Measurements from ENCODE around the gene DCBLD2. TPM values are rescaled to one million over a fixed set of nuclear protein-coding genes. Genes with fewer than 3 reads are reported as not detected.
"Not testable (repeated sequence)": the region's sequence is repeated elsewhere in the genome, so short reads cannot be mapped to it uniquely, and the experiment has no call there.

DCBLD2 gene
- total RNA-seq, 3 donors from 2014 or later = 9.6 to 34.8 (median 17.5) TPM

GRCh38 chr3:98884675-98885371 lies 16.7 kb downstream of the DCBLD2 start:
- no peaks in the 10 kb centered on the region for H3K4me1 ChIP-seq (ENCODE audit: low read depth)
- ATAC-seq = no peak
- DNase-seq = no peak
- intact Hi-C loops (cut with DNase I, micrococcal nuclease) = no loop called here
- no peak for TF ChIP-seq CTCF (IDR thresholded peaks at IDR 0.05)
- no peaks in the 10 kb centered on the region for H3K9me3 ChIP-seq
- H3K4me3 ChIP-seq = no peak overlapping the region
- H3K36me3 ChIP-seq (ENCODE audit: low read depth) = no peaks in the 10 kb centered on the region

DNA sequence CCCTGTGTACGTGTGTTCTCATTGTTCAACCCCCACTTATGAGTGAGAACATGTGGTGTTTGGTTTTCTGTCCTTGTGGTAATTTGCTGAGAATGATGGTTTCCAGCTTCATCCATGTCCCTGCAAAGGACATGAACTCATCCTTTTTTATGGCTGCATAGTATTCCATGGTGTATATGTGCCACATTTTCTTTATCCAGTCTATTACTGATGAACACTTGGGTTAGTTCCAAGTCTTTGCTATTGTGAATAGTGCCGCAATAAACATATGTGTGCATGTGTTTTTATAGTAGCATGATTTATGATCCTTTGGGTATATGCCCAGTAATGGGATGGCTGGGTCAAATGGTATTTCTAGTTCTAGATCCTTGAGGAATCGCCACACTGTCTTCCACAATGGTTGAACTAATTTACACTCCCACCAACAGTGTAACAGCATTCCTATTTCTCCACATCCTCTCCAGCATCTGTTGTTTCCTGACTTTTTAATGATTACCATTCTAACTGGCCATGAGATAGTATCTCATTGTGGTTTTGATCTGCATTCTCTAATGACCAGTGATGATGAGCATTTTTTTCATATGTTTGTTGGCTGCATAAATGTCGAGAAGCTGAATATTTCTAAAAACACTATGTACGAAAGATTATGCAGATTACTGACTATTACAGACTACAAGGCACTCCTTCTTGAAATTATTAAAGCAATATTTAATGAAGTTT lies 18.7 kb downstream of the DCBLD2 start:
- H3K9me3 ChIP-seq; intact Hi-C loops (cut with DNase I, micrococcal nuclease); DNase-seq; H3K36me3 ChIP-seq (ENCODE audit: low read depth); ATAC-seq; H3K4me3 ChIP-seq; H3K4me1 ChIP-seq (ENCODE audit: low read depth): not testable (repeated sequence)

DNA sequence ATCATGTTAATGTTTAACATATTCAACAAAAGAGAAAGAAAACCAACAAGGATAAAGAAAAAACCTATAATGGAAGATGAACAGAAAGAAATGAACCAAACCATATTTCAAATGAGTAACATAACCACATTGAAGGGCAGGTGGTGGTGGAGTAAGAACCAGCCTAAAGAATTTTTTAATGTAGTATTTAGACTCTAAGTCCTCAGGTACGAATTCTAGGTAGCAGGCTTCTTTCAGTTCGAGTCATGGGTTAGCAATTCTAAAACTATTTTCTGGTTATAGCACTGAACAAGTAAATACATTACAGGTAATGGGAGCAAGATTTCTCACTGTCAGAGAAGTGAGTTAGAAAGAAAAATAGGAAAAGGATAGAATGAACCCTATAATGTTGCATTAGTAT lies 24.4 kb downstream of the DCBLD2 start:
- no peaks in the 10 kb centered on the region for H3K36me3 ChIP-seq (ENCODE audit: low read depth)
- H3K4me3 ChIP-seq = no peak overlapping the region
- H3K4me1 ChIP-seq (ENCODE audit: low read depth) = no peaks in the 10 kb centered on the region
- TF ChIP-seq CTCF (IDR thresholded peaks at IDR 0.05) = no peak
- H3K9me3 ChIP-seq = no peaks in the 10 kb centered on the region
- ATAC-seq = no peak
- DNase-seq = no peak
- intact Hi-C loops (cut with DNase I, micrococcal nuclease) = no loop called here

GRCh38 chr3:98875535-98875934 lies 26.0 kb downstream of the DCBLD2 start:
- no peaks in the 10 kb centered on the region for H3K36me3 ChIP-seq (ENCODE audit: low read depth)
- H3K4me3 ChIP-seq = no peak overlapping the region
- TF ChIP-seq CTCF (IDR thresholded peaks at IDR 0.05) = no peak
- ATAC-seq (no peak), DNase-seq (no peak)
- intact Hi-C loops (cut with DNase I, micrococcal nuclease) = no loop called here
- no peaks in the 10 kb centered on the region for H3K9me3 ChIP-seq
- no peaks in the 10 kb centered on the region for H3K4me1 ChIP-seq (ENCODE audit: low read depth)

- DNase-seq (no peak), ATAC-seq (no peak)
- Histone ChIP-seq H3K4me1 (ENCODE audit: low read depth) (no peaks in the 10 kb centered on the region), H3K9me3 (no peaks in the 10 kb centered on the region), H3K4me3 (no peak overlapping the region), H3K36me3 (ENCODE audit: low read depth) (no peaks in the 10 kb centered on the region)
- intact Hi-C loops (cut with DNase I, micrococcal nuclease) = no loop called here
- TF ChIP-seq CTCF (IDR thresholded peaks at IDR 0.05) = no peak
These were observed 26.8 kb downstream of the DCBLD2 start for GRCh38 chr3:98874602-98875249.

DNA sequence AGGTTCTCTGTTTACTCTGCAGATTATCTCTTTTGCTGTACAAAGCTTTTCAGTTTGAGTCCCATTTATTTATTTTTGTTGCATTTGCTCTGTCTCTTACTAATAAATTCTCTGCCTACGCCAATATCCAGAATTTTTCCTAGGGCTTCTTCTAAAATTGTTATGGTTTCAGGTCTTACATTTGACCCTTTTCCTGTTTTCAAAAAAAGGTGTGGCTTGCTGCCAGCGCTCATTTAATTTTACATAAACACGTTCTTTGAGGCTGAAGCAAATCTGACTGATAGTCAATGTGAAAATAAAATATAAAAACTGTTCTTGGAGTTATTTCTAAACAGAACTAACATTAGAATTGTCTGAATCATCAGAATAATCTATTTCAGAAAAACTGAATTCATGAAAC lies 32.1 kb downstream of the DCBLD2 start:
- ATAC-seq (no peak), DNase-seq (no peak)
- no peak overlapping the region for H3K4me3 ChIP-seq
- H3K36me3 ChIP-seq (ENCODE audit: low read depth) = no peaks in the 10 kb centered on the region
- H3K4me1 ChIP-seq (ENCODE audit: low read depth) = no peaks in the 10 kb centered on the region
- TF ChIP-seq CTCF (IDR thresholded peaks at IDR 0.05) = no peak
- H3K9me3 ChIP-seq = peaks cover 5% of the 10 kb centered on the region
- intact Hi-C loops (cut with DNase I, micrococcal nuclease) = no loop called here

DNA sequence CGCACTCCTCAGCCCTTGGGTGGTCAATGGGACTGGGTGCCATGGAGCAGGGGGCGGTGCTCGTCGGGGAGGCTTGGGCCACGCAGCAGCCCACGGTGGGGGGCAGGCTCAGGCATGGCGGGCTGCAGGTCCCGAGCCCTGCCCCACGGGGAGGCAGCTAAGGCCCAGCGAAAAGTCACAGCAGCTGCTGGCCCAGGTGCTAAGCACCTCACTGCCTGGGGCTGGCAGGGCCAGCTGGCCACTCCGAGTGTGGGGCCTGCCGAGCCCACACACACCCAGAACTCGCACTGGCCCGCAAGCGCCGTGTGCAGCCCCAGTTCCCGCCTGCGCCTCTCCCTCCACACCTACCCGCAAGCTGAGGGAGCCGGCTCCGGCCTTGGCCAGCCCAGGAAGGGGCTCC lies 43.5 kb downstream of the DCBLD2 start:
- intact Hi-C loops (cut with DNase I, micrococcal nuclease); H3K36me3 ChIP-seq (ENCODE audit: low read depth); H3K4me3 ChIP-seq; H3K4me1 ChIP-seq (ENCODE audit: low read depth); ATAC-seq; DNase-seq: not testable (repeated sequence)
- peaks cover 12% of the 10 kb centered on the region for H3K9me3 ChIP-seq

- H3K4me1 ChIP-seq (ENCODE audit: low read depth); H3K36me3 ChIP-seq (ENCODE audit: low read depth); intact Hi-C loops (cut with DNase I, micrococcal nuclease); DNase-seq; H3K4me3 ChIP-seq; ATAC-seq: not testable (repeated sequence)
- peaks cover 12% of the 10 kb centered on the region for H3K9me3 ChIP-seq
These were observed 44.2 kb downstream of the DCBLD2 start for GRCh38 chr3:98857258-98857657.

Data from mucosa of descending colon (tissue), 3 donors.